Lower leg skin (tissue), 4 donors: ENCODE measurements around the gene ACOX3. TPM values are rescaled to one million over a fixed set of nuclear protein-coding genes. Genes with fewer than 3 reads are reported as not detected.

Experiments used
- DNase-seq, 2 donors: peaks; one replicate each; pipeline ENCODE4 v3.0.0-alpha.2; 2019; ENCODE audit warnings: low spot score in 2 of 2
- H3K4me3 ChIP-seq: fragments of 200-600 bp; sonication (generic); 2 replicates; pipeline ENCODE4 v1.5.1; 2017; ENCODE audit warnings: mild to moderate bottlenecking, low read depth; ENCODE audit not compliant: poor library complexity, severe bottlenecking
- CTCF ChIP-seq, 3 donors: fragments of 450-650 bp; IDR thresholded peaks; one replicate each; pipeline ENCODE4 v1.5.1; 2016; ENCODE audit warnings: antibody characterized with exemption in 3 of 3, mild to moderate bottlenecking in 3 of 3, moderate library complexity in 2 of 3
- POLR2A ChIP-seq, 2 donors: fragments of 450-650 bp; IDR thresholded peaks; one replicate each; pipeline ENCODE4 v1.6.1; 2016 to 2017; ENCODE audit warnings: antibody characterized with exemption in 2 of 2, mild to moderate bottlenecking in 1 of 2, moderate library complexity in 1 of 2
- WGBS, 2 donors: methylation state at CpG; one replicate each; pipeline ENCODE4 v1.1.5; 2018; 5-methylcytosine and 5-hydroxymethylcytosine counted together
- intact Hi-C: fragments of 100-400 bp; cut with DNase I; formaldehyde crosslinking; loops from one replicate; pipeline ENCODE4 v1.15.0; 2023; ENCODE audit warnings: low total_unique reads
- total RNA-seq, 4 donors: library from RNA; depleted of rRNA; stranded (reverse); fragments of >200 nt; gene quantifications; one replicate each; pipeline ENCODE4 v1.1.0, GENCODE V29; 2016

The ACOX3 gene
- total RNA-seq, 4 donors from 2014 or later: 37.5 to 55.9 (median 41.2) TPM

GRCh38 chr4:8414377-8414776, 26.1 kb downstream of the ACOX3 start:
- TF ChIP-seq POLR2A (IDR thresholded peaks at IDR 0.05) (no peak), CTCF (IDR thresholded peaks at IDR 0.05) (no peak)
- no peak for DNase-seq
- 74 to 83% methylated on average over 2 of the region's 2 CpGs for WGBS, 2 donors
- intact Hi-C loops: no loop called here
- no peak overlapping the region for H3K4me3 ChIP-seq

GRCh38 chr4:8412288-8412687, 28.2 kb downstream of the ACOX3 start:
- TF ChIP-seq POLR2A (IDR thresholded peaks at IDR 0.05) (no peak), CTCF (IDR thresholded peaks at IDR 0.05) (no peak)
- intact Hi-C loops: no loop called here
- DNase-seq: no peak
- H3K4me3 ChIP-seq: no peak overlapping the region
- WGBS, 2 donors: 92 to 97% methylated on average over 5 of the region's 5 CpGs

GRCh38 chr4:8411351-8412180, 29.0 kb downstream of the ACOX3 start:
- no peak for DNase-seq
- WGBS, 2 donors: 84 to 90% methylated on average over 13 of the region's 13 CpGs
- H3K4me3 ChIP-seq: no peak overlapping the region
- intact Hi-C loops: no loop called here
- no peak for TF ChIP-seq POLR2A (IDR thresholded peaks at IDR 0.05)
- no peak for TF ChIP-seq CTCF (IDR thresholded peaks at IDR 0.05)

GRCh38 chr4:8410641-8411271, 29.8 kb downstream of the ACOX3 start:
- intact Hi-C loops: no loop called here
- WGBS, 2 donors: 62 to 71% methylated on average over 25 to 26 of the region's 26 CpGs
- no peak for DNase-seq
- no peak for TF ChIP-seq CTCF (IDR thresholded peaks at IDR 0.05)
- TF ChIP-seq POLR2A (IDR thresholded peaks at IDR 0.05): no peak
- H3K4me3 ChIP-seq: no peak overlapping the region

GRCh38 chr4:8410066-8410625, 30.4 kb downstream of the ACOX3 start:
- TF ChIP-seq CTCF (IDR thresholded peaks at IDR 0.05): no peak
- no peak for TF ChIP-seq POLR2A (IDR thresholded peaks at IDR 0.05)
- H3K4me3 ChIP-seq: no peak overlapping the region
- intact Hi-C loops: no loop called here
- 52 to 55% methylated on average over 9 of the region's 9 CpGs for WGBS, 2 donors
- no peak for DNase-seq
